GM23248 (cell line): Measurements from ENCODE around the gene ASPRV1. TPM values are rescaled to one million over a fixed set of nuclear protein-coding genes. Genes with fewer than 3 reads are reported as not detected.

Experiments used
- DNase-seq: peaks from one replicate; pipeline ENCODE4 v3.0.0-alpha.2; 2015
- H2AFZ ChIP-seq: fragments of 200-600 bp; sonication (generic); 2 replicates; pipeline ENCODE4 v1.6.1; 2016; ENCODE audit warnings: antibody characterized with exemption
- H3F3A ChIP-seq: fragments of 200-600 bp; sonication (generic); 2 replicates; pipeline ENCODE4 v1.6.1; 2016; ENCODE audit warnings: mild to moderate bottlenecking, antibody characterized with exemption, mixed run types; ENCODE audit not compliant: insufficient read depth
- H3K27ac ChIP-seq: fragments of 200-600 bp; sonication (generic); 2 replicates; pipeline ENCODE4 v1.5.1; 2016; ENCODE audit warnings: mild to moderate bottlenecking
- H3K27me3 ChIP-seq: fragments of 200-600 bp; sonication (generic); replicated peaks from 2 replicates; pipeline ENCODE4 v1.6.1; 2016; ENCODE audit warnings: mild to moderate bottlenecking; ENCODE audit not compliant: insufficient read depth
- H3K36me3 ChIP-seq: fragments of 200-600 bp; sonication (generic); 2 replicates; pipeline ENCODE4 v1.6.1; 2016; ENCODE audit warnings: low read depth, mild to moderate bottlenecking
- H3K4me1 ChIP-seq: fragments of 200-600 bp; sonication (generic); 2 replicates; pipeline ENCODE4 v1.6.1; 2016; ENCODE audit warnings: mild to moderate bottlenecking; ENCODE audit not compliant: insufficient read depth
- H3K4me2 ChIP-seq: fragments of 200-600 bp; sonication (generic); one replicate; pipeline ENCODE4 v1.6.1; 2016; ENCODE audit warnings: mild to moderate bottlenecking; ENCODE audit not compliant: unreplicated experiment
- H3K4me3 ChIP-seq: fragments of 200-600 bp; sonication (generic); 2 replicates; pipeline ENCODE4 v1.5.1; 2016; ENCODE audit warnings: mild to moderate bottlenecking
- H3K79me2 ChIP-seq: fragments of 200-600 bp; sonication (generic); 2 replicates; pipeline ENCODE4 v1.6.1; 2016; ENCODE audit warnings: mild to moderate bottlenecking; ENCODE audit not compliant: insufficient read depth
- H3K9ac ChIP-seq: fragments of 200-600 bp; sonication (generic); 2 replicates; pipeline ENCODE4 v1.6.1; 2016; ENCODE audit warnings: mild to moderate bottlenecking
- H3K9me2 ChIP-seq: fragments of 200-600 bp; sonication (generic); 2 replicates; pipeline ENCODE4 v1.6.1; 2016; ENCODE audit warnings: mixed run types, mild to moderate bottlenecking, moderate library complexity; ENCODE audit not compliant: insufficient read depth
- H3K9me3 ChIP-seq: fragments of 200-600 bp; sonication (generic); one replicate; pipeline ENCODE4 v1.6.1; 2017; ENCODE audit warnings: low read depth
- H4K20me1 ChIP-seq: fragments of 200-600 bp; sonication (generic); 2 replicates; pipeline ENCODE4 v1.6.0; 2016; ENCODE audit not compliant: insufficient read depth
- EZH2 ChIP-seq: fragments of 200-600 bp; sonication (generic); IDR thresholded peaks from 2 replicates; pipeline ENCODE4 v1.6.1; 2018; ENCODE audit warnings: antibody characterized with exemption, mild to moderate bottlenecking; ENCODE audit not compliant: insufficient read depth, poor library complexity, severe bottlenecking
- EZH2phosphoT487 ChIP-seq: fragments of 200-600 bp; sonication (generic); IDR thresholded peaks from 2 replicates; pipeline ENCODE4 v1.6.1; 2018; ENCODE audit warnings: antibody characterized with exemption, moderate library complexity, mild to moderate bottlenecking, low read depth; ENCODE audit not compliant: insufficient read depth
- WGBS, 2 experiments: methylation state at CpG; one replicate each; pipeline ENCODE4 v1.1.6; 2015 to 2017; ENCODE audit warnings: low lambda C conversion rate in 2 of 2, low coverage in 1 of 2; ENCODE audit errors: missing lambda C conversion rate in 2 of 2; 5-methylcytosine and 5-hydroxymethylcytosine counted together
- in situ Hi-C: fragments of 300-500 bp; cut with MboI; formaldehyde crosslinking; loops from 2 replicates; pipeline ENCODE4 v1.15.0; 2020
- polyA plus RNA-seq: library from polyadenylated mRNA; unstranded; fragments of >200 nt; fragmentation: Nextera tagmentation; extraction: Ambion mirVana; gene quantifications from 2 replicates; pipeline ENCODE4 v1.2.1, GENCODE V29; 2016
- total RNA-seq: library from RNA; depleted of rRNA; stranded (reverse); fragments of >200 nt; shearing (Covaris generic); gene quantifications from 2 replicates; pipeline ENCODE4 v1.2.3, GENCODE V29; 2014

ASPRV1 gene
- total and polyA plus RNA-seq, 2 experiments from 2014 or later: 0.24 to 0.86 TPM

DNA sequence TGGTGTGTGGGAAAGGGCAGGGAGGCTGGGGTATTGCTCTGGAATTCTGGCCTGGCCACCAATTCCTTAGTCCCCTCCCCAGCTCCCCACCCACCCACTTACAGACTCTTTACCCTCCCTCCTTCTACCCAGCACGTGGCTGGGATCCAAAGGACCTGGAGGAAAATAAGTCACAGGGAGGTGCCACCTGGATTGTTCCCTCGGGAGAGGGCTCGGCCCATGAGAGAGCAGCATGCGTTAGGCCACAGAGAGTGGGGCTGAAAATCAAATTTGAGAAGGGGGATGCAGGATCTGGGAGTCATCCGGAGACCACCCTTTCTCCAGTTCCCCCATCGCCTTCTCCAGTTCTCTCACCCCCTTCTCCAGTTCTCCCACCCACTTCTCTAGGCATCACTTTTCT, 3.0 kb downstream of the ASPRV1 start:
- Histone ChIP-seq H4K20me1 (no peaks in the 10 kb centered on the region), H3K79me2 (no peaks in the 10 kb centered on the region), H3K9me3 (no peaks in the 10 kb centered on the region), H3K4me1 (no peaks in the 10 kb centered on the region), H3K4me2 (no peak overlapping the region), H3K27me3 (peaks cover 15% of the 10 kb centered on the region; the same call in 1 of the 2 replicates), H2AFZ (no peak overlapping the region), H3K36me3 (no peaks in the 10 kb centered on the region), H3K9me2 (no peaks in the 10 kb centered on the region), H3K27ac (no peak overlapping the region), H3F3A (no peaks in the 10 kb centered on the region), H3K9ac (no peak overlapping the region), H3K4me3 (no peak overlapping the region)
- DNase-seq: no peak
- in situ Hi-C loops: no loop called here
- TF ChIP-seq EZH2phosphoT487 (no peak), EZH2 (no peak)
- 36 to 45% methylated on average over 6 of the region's 6 CpGs for WGBS, 2 experiments

DNA sequence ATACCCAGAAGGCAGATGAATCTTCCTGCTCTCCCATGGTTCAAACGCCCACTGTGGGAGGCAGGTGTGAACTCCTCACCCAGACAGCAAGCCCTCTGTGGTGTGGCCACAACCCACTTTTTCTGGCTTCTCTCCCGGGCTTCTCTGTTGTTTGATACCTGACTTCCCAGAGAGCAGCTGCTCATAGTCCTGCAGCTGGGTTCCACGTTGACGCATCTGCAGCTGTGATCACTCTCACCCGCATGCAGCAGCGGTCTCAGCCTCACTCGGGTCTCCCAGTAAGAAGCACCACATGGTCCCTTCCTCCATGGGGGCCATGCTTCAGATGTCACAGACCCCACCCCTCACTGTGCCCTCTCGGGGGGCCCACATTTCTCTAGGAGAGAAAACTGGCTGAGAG, 3.5 kb downstream of the ASPRV1 start:
- H3F3A ChIP-seq: no peaks in the 10 kb centered on the region
- H3K9me2 ChIP-seq: no peaks in the 10 kb centered on the region
- TF ChIP-seq EZH2 (no peak), EZH2phosphoT487 (no peak)
- DNase-seq: no peak
- in situ Hi-C loops: no loop called here
- H3K36me3 ChIP-seq: no peaks in the 10 kb centered on the region
- H3K27ac ChIP-seq: no peak overlapping the region
- H3K4me3 ChIP-seq: no peak overlapping the region
- no peaks in the 10 kb centered on the region for H3K4me1 ChIP-seq
- H2AFZ ChIP-seq: no peak overlapping the region
- H3K9ac ChIP-seq: no peak overlapping the region
- H3K27me3 ChIP-seq: peaks cover 15% of the 10 kb centered on the region; the same call in 1 of the 2 replicates
- no peaks in the 10 kb centered on the region for H3K9me3 ChIP-seq
- 18% methylated on average over 8 of the region's 8 CpGs for whole genome bisulfite sequencing, 2 experiments
- no peaks in the 10 kb centered on the region for H3K79me2 ChIP-seq
- no peak overlapping the region for H3K4me2 ChIP-seq
- H4K20me1 ChIP-seq: no peaks in the 10 kb centered on the region

DNA sequence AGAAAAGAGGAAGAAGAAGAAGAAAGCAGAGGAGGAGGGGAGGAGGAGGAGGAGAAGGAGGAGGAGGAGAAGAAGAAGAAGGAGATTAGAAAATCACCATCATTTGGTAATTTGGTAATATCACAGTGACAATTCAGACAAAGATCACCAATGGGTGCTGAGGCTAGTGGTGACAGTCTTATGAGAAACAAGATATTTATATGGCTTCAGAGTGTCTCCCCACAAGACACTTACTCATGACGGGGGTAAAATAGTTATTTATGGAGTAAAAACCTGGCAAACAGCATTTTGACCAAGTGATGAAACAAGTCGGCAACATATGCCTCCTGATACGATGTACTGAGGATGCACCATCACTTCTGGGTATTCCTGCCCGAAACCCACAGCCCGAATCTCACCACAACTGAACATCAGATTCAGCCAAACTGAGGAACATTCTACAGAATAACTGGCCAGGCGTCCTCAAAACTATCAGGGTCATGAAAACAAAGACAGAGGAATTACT, 4.9 kb downstream of the ASPRV1 start:
- Histone ChIP-seq H3K4me1 (no peaks in the 10 kb centered on the region), H3K27me3 (peaks cover 15% of the 10 kb centered on the region; the same call in 1 of the 2 replicates), H3K36me3 (no peaks in the 10 kb centered on the region), H4K20me1 (no peaks in the 10 kb centered on the region), H3K9me3 (no peaks in the 10 kb centered on the region), H3K9me2 (no peaks in the 10 kb centered on the region), H3K27ac (no peak overlapping the region), H3K9ac (no peak overlapping the region), H3K4me2 (no peak overlapping the region), H3K79me2 (no peaks in the 10 kb centered on the region), H3F3A (no peaks in the 10 kb centered on the region), H3K4me3 (no peak overlapping the region), H2AFZ (no peak overlapping the region)
- in situ Hi-C loops: no loop called here
- WGBS, 2 experiments: 72 to 74% methylated on average over 6 of the region's 6 CpGs
- no peak for TF ChIP-seq EZH2phosphoT487
- DNase-seq: no peak

DNA sequence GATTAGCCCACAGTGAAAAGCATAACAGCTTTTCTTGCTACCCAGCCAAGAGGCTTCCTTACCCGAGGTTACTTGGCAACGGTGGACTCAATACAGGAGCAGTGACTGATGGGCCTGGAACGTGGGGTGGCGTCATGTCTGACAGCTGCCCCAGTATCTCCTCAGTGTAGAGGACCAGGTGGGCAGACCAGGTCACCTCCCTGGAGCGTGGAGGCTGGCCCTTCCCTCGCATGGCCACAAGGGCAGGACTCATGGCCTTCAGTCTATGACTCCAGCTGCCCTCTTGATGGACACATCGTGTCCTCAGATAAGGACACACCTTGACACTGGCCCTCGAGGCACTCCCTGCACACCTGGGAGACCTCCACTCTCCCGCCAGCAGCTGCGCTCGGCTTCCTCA, 6.4 kb downstream of the ASPRV1 start:
- Histone ChIP-seq H3K27ac (no peak overlapping the region), H3K4me2 (no peak overlapping the region), H3K9me2 (no peaks in the 10 kb centered on the region), H3F3A (no peaks in the 10 kb centered on the region), H3K27me3 (peaks cover 15% of the 10 kb centered on the region; the same call in 1 of the 2 replicates), H4K20me1 (no peaks in the 10 kb centered on the region), H3K4me3 (no peak overlapping the region), H3K9ac (no peak overlapping the region), H3K4me1 (no peaks in the 10 kb centered on the region), H3K36me3 (no peaks in the 10 kb centered on the region), H3K79me2 (no peaks in the 10 kb centered on the region), H2AFZ (no peak overlapping the region), H3K9me3 (no peaks in the 10 kb centered on the region)
- WGBS, 2 experiments: 62 to 67% methylated on average over 10 to 11 of the region's 11 CpGs
- TF ChIP-seq EZH2phosphoT487: no peak
- DNase-seq: peak; percentile 58
- in situ Hi-C loops: no loop called here

DNA sequence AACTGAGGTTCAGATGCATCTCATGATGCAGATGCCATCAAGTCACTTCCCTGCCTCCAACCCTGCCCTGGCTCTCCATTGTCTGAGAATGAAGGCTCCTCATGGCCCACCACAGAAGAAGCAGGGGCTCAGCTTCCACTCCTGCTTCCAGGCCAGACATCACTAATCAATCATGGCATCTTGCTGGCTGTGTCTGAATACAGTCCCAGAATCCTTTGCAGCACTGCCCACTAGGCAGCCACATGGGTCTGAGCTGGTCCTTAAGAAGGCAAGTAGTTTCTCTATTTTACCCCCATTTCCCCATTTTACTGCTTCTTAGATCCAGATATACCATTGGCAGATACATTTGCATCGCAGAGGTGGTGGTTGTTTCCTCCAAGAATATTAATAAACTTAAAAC, 7.3 kb downstream of the ASPRV1 start:
- H3K9me3 ChIP-seq: no peaks in the 10 kb centered on the region
- DNase-seq: no peak
- peaks cover 5% of the 10 kb centered on the region; the same call in 1 of the 2 replicates for H3K27me3 ChIP-seq
- in situ Hi-C loops: no loop called here
- H4K20me1 ChIP-seq: no peaks in the 10 kb centered on the region
- H3F3A ChIP-seq: no peaks in the 10 kb centered on the region
- WGBS, 2 experiments: 97 to 100% methylated on average over 1 of the region's 1 CpG
- no peaks in the 10 kb centered on the region for H3K36me3 ChIP-seq
- no peak overlapping the region for H3K4me3 ChIP-seq
- H3K79me2 ChIP-seq: no peaks in the 10 kb centered on the region
- no peaks in the 10 kb centered on the region for H3K4me1 ChIP-seq
- H3K9me2 ChIP-seq: no peaks in the 10 kb centered on the region
- H3K4me2 ChIP-seq: no peak overlapping the region
- no peak overlapping the region for H2AFZ ChIP-seq
- H3K9ac ChIP-seq: no peak overlapping the region
- no peak overlapping the region for H3K27ac ChIP-seq
- TF ChIP-seq EZH2phosphoT487 (no peak), EZH2 (no peak)
